Heart left ventricle (tissue), 16 donors: ENCODE results near the gene GH1. TPM values are rescaled to one million over a fixed set of nuclear protein-coding genes. Genes with fewer than 3 reads are reported as not detected.
"Not testable (repeated sequence)": the region's sequence is repeated elsewhere in the genome, so short reads cannot be mapped to it uniquely, and the experiment has no call there.

Source experiments
- ATAC-seq, 4 donors: fragments of 200-7000 bp; cut with Tn5 transposase; one replicate each; pipeline ENCODE4 v1.9.1; 2020 to 2022; ENCODE audit warnings: moderate library complexity in 4 of 4, mild to moderate bottlenecking in 3 of 4, moderate number of reproducible peaks in 1 of 4
- DNase-seq, 5 donors: peaks; one replicate each; pipeline ENCODE4 v3.0.0-alpha.2; 2020
- H3K27ac ChIP-seq, 12 donors: fragments of 200-600 bp; sonication (generic) in 4 of 12; one replicate each; pipeline versions ENCODE4 v1.5.0 to v1.8.0; 2016 to 2022; ENCODE audit warnings: mild to moderate bottlenecking in 2 of 12
- H3K27me3 ChIP-seq, 9 donors: fragments of 200-600 bp; sonication (generic) in 2 of 9; one replicate each; pipeline versions ENCODE4 v1.5.1 to v1.8.0; 2016 to 2022; ENCODE audit warnings: mild to moderate bottlenecking in 3 of 9
- H3K36me3 ChIP-seq, 9 donors: fragments of 200-600 bp; sonication (generic) in 2 of 9; one replicate each; pipeline versions ENCODE4 v1.5.0 to v1.8.0; 2018 to 2022; ENCODE audit warnings: mild to moderate bottlenecking in 2 of 9
- H3K4me1 ChIP-seq, 12 donors: fragments of 200-600 bp; sonication (generic) in 4 of 12; one replicate each; pipeline versions ENCODE4 v1.5.0 to v1.8.0; 2016 to 2022; ENCODE audit warnings: mild to moderate bottlenecking in 3 of 12
- H3K4me3 ChIP-seq, 12 donors: fragments of 200-600 bp; sonication (generic) in 4 of 12; one replicate each; pipeline versions ENCODE4 v1.5.0 to v1.8.0; 2017 to 2022; ENCODE audit warnings: mild to moderate bottlenecking in 9 of 12, moderate library complexity in 4 of 12
- H3K9me3 ChIP-seq, 12 donors: fragments of 200-600 bp; sonication (generic) in 4 of 12; one replicate each; pipeline versions ENCODE4 v1.5.0 to v1.8.0; 2016 to 2022; ENCODE audit warnings: mild to moderate bottlenecking in 1 of 12
- CTCF ChIP-seq, 12 donors: fragments of 200-600 bp; sonication (generic) in 4 of 12; IDR thresholded peaks; one replicate each; pipeline versions ENCODE4 v1.5.0 to v1.8.0; 2018 to 2022; ENCODE audit warnings: antibody characterized with exemption in 12 of 12, mild to moderate bottlenecking in 5 of 12
- POLR2A ChIP-seq, 2 donors: fragments of 450-650 bp; IDR thresholded peaks; one replicate each; pipeline ENCODE4 v1.6.1; 2017; ENCODE audit warnings: antibody characterized with exemption in 2 of 2, mild to moderate bottlenecking in 2 of 2, moderate library complexity in 2 of 2
- WGBS, 4 donors: extraction: QIAGEN DNeasy Blood & Tissue Kit in 2 of 4; methylation state at CpG; one replicate each; pipeline versions ENCODE4 v1.1.5 to v1.1.7; 2013 to 2018; 5-methylcytosine and 5-hydroxymethylcytosine counted together
- intact Hi-C, 10 donors: fragments of 100-400 bp; cut with DNase I; formaldehyde crosslinking; loops; one replicate each; pipeline versions ENCODE4 v1.11.1 to v1.14.2; 2022
- long read RNA-seq, 3 donors: library from polyadenylated mRNA; unstranded; transcript quantifications; one replicate each; pipeline ENCODE4 v2.0.0, GENCODE V29; 2020 to 2021
- polyA plus RNA-seq, 2 donors: library from polyadenylated mRNA; stranded (reverse); fragments of 200-250 nt; gene quantifications; one replicate each; pipeline ENCODE4 v1.2.3, GENCODE V29; 2013
- total RNA-seq, 9 donors: library from RNA; depleted of rRNA in 2 of 9; stranded (reverse); fragments of >200 nt in 2 of 9; fragmentation: NEBNext Ultra II Directional in 3 of 9; extraction: Animal tissue kit (Norgen Biotek cat#: 25700) in 3 of 9; gene quantifications; one replicate each; pipeline versions ENCODE4 v1.1.0 to v1.2.4, GENCODE V29; 2016 to 2023
- donor health status: ischemic (EF 13 %, LVEDD 7.1; RV severe dilation, severe dysfunction).
- donor health status: healthy with polysubstance abuse.
- donor health status: DM: no; HTN: yes; CAD: no.
- donor health status: DM: no; HTN: no; CAD: no.
- donor health status: ischemic (EF 25% LVEDD 6.9; RV normal size, moderate dysfunction).
- donor health status: ischemic (EF 25% LVEDD 5.7; RV mildly dilated, moderate dysfunction).
- donor health status: healthy.
- donor health status: DM: yes; HTN: yes; CAD: no.
- donor health status: ischemic (EF 35%, LVEDD 5.7; RV mildly dilated, moderate dysfunction).
- donor health status: nonischemic (EF 11% LVEDD 7.7; RV severe dilation, severe dysfunction).
- donor health status: DM: yes; HTN: yes; CAD: no.
- donor health status: PGD.
- donor health status: ischemic (EF 29% LVEDD 5.4; RV normal size, mild dysfunction).
- donor health status: nonischemic (EF 23%, LVEDD 6.1; RV moderate dilation, normal function).

The GH1 gene
- total RNA-seq (not detected), polyA plus RNA-seq (not detected)
- long read RNA-seq, donor 1 = 0 reads
- long read RNA-seq, donor 2 = 0 reads
- long read RNA-seq, donor 3 = 0 reads

- DNase-seq, H3K4me1 ChIP-seq, H3K4me3 ChIP-seq, H3K9me3 ChIP-seq, ATAC-seq, H3K27ac ChIP-seq, H3K36me3 ChIP-seq, H3K27me3 ChIP-seq: not testable (repeated sequence)
- 40 to 53% (median 47%) methylated on average over 10 of the region's 10 CpGs for WGBS, 4 donors
- intact Hi-C loops = loop anchor here (2.0 to 10.0 kb wide), 9 partner anchors 68 to 366 kb away; partner anchors contain the start of gene ERN1 (in 2 of the 10)
These were observed at the start of gene GH1 for GRCh38 chr17:63918789-63919305. Gene GH1 (minus strand): TSS chr17:63918839. CDS start chr17:63918776, 63 bp downstream.

- DNase-seq (no peak), ATAC-seq (no peak)
- H3K27me3 ChIP-seq = no peaks in the 10 kb centered on the region
- H3K4me3 ChIP-seq = no peak overlapping the region
- H3K27ac ChIP-seq = no peak overlapping the region
- intact Hi-C loops = no loop called here
- H3K4me1 ChIP-seq = peaks cover 5 to 23% (median 15%) of the 10 kb centered on the region in 12 donors
- no peaks in the 10 kb centered on the region for H3K36me3 ChIP-seq
- no peaks in the 10 kb centered on the region for H3K9me3 ChIP-seq
- TF ChIP-seq POLR2A (IDR thresholded peaks at IDR 0.05) (no peak), CTCF (IDR thresholded peaks at IDR 0.05) (no peak)
- 85 to 92% (median 91%) methylated on average over 14 to 19 of the region's 19 CpGs for WGBS, 4 donors
These were observed 49.3 kb upstream of the GH1 start for GRCh38 chr17:63967953-63968352.

- 82 to 88% (median 86%) methylated on average over 11 of the region's 11 CpGs for WGBS, 4 donors
- Histone ChIP-seq H3K4me1 (peaks cover 8 to 34% (median 27%) of the 10 kb centered on the region in 12 donors), H3K27ac (no peak overlapping the region), H3K27me3 (no peaks in the 10 kb centered on the region), H3K4me3 (no peak overlapping the region), H3K9me3 (no peaks in the 10 kb centered on the region), H3K36me3 (no peaks in the 10 kb centered on the region)
- ATAC-seq (no peak), DNase-seq (no peak)
- TF ChIP-seq CTCF (IDR thresholded peaks at IDR 0.05) (no peak), POLR2A (IDR thresholded peaks at IDR 0.05) (no peak)
- intact Hi-C loops = no loop called here
These were observed 48.1 kb upstream of the GH1 start for GRCh38 chr17:63966646-63967264.

GRCh38 chr17:63963123-63963522, 44.5 kb upstream of the GH1 start:
- no peaks in the 10 kb centered on the region for H3K9me3 ChIP-seq
- DNase-seq (peak in 4 of 5 donors; percentile 64 to 72 (median 68)), ATAC-seq (peak; percentile 50 to 83 (median 72))
- H3K27me3 ChIP-seq = no peaks in the 10 kb centered on the region
- intact Hi-C loops = no loop called here
- 49 to 64% (median 50%) methylated on average over 4 of the region's 4 CpGs for WGBS, 4 donors
- no peaks in the 10 kb centered on the region for H3K36me3 ChIP-seq
- H3K4me1 ChIP-seq = peaks cover 8 to 47% (median 33%) of the 10 kb centered on the region in 12 donors
- TF ChIP-seq POLR2A (IDR thresholded peaks at IDR 0.05) (no peak), CTCF (IDR thresholded peaks at IDR 0.05) (no peak)
- H3K4me3 ChIP-seq = no peak overlapping the region
- H3K27ac ChIP-seq = peak overlapping the region; percentile 62 to 88 (median 82)
